Panc1 (cell line): ENCODE measurements around the gene CPSF3.
"Not testable (repeated sequence)": the region's sequence is repeated elsewhere in the genome, so short reads cannot be mapped to it uniquely, and the experiment has no call there.

Experiments
- SIN3A ChIP-seq: IDR thresholded peaks from 2 replicates; pipeline ENCODE4 v1.6.1; 2012; ENCODE audit warnings: low read depth, mild to moderate bottlenecking, low read length, moderate library complexity, borderline replicate concordance; ENCODE audit not compliant: insufficient read depth
- TCF7L2 ChIP-seq: IDR thresholded peaks from 2 replicates; pipeline ENCODE4 v1.6.1; 2011; ENCODE audit warnings: mild to moderate bottlenecking, low read depth, low read length, inconsistent platforms
- TF ChIP-seq, protein P1 (sequence below): fragments of 450-650 bp; IDR thresholded peaks from 2 replicates; pipeline ENCODE4 v1.5.1; 2017; ENCODE audit warnings: mild to moderate bottlenecking

DNA sequence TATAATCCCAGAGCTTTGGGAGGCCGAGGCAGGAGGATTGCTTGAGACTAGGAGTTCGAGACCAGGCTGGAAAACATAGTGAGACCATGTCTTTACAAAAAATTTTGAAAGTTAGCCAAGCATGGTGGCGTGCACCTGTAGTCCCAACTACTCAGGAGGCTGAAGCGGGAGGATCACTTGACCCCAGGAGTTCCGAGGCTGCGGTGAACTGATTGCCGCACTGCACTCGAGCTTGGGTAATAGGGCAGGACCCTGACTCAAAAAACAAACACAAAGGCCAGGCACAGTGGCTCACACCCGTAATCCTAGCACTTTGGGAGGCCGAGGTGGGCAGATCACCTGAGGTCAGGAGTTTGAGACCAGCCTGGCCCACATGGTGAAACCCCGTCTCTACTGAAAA lies 25.2 kb upstream of the CPSF3 start:
- TF ChIP-seq, protein P1, sequence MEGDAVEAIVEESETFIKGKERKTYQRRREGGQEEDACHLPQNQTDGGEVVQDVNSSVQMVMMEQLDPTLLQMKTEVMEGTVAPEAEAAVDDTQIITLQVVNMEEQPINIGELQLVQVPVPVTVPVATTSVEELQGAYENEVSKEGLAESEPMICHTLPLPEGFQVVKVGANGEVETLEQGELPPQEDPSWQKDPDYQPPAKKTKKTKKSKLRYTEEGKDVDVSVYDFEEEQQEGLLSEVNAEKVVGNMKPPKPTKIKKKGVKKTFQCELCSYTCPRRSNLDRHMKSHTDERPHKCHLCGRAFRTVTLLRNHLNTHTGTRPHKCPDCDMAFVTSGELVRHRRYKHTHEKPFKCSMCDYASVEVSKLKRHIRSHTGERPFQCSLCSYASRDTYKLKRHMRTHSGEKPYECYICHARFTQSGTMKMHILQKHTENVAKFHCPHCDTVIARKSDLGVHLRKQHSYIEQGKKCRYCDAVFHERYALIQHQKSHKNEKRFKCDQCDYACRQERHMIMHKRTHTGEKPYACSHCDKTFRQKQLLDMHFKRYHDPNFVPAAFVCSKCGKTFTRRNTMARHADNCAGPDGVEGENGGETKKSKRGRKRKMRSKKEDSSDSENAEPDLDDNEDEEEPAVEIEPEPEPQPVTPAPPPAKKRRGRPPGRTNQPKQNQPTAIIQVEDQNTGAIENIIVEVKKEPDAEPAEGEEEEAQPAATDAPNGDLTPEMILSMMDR: not testable (repeated sequence)
- TF ChIP-seq TCF7L2, SIN3A: not testable (repeated sequence)
